ENCODE data around the gene NUMA1.
A peak's percentile ranks its signal among the peaks of the same experiment; 100 is the strongest.

NUMA1 gene

Small RNAs within 50 kb of the gene (microRNA-seq; reads per million reads assigned to microRNA genes)
- 4.8 reads per million, percentile 14 among the genes with 10 or more reads in this experiment for gene MIR3165

All from HL-60 (cell line).